IPS-NIHi11 (cell line): ENCODE measurements around the gene WEE2.

Experiments
- DNase-seq: peaks from one replicate; pipeline ENCODE4 v3.0.0; 2012; ENCODE audit warnings: mixed read lengths, low spot score

The WEE2 gene

GRCh38 chr7:141691540-141691939, 16.6 kb upstream of the WEE2 start:
- DNase-seq, result no peak

DNA sequence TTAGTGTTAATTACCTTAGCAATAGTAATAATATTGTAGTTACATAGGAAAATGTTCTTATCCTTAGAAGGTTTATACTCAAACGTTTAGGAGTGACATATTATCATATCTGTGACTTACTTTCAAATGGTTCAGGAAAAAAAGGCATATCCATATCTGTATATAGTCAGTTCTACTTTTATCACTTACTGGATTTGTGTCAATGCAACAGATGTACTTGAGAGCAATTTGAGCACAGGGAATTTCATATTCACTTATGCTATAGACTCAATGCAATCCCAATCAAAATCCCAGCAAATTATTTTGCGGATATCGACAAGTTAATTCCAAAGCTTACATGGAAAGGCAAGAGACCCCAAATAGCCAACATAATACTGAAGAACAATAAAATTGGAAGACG, 16.2 kb upstream of the WEE2 start:
- no peak for DNase-seq

- no peak for DNase-seq
Measured at GRCh38 chr7:141693082-141693481, 15.1 kb upstream of the WEE2 start.

DNA sequence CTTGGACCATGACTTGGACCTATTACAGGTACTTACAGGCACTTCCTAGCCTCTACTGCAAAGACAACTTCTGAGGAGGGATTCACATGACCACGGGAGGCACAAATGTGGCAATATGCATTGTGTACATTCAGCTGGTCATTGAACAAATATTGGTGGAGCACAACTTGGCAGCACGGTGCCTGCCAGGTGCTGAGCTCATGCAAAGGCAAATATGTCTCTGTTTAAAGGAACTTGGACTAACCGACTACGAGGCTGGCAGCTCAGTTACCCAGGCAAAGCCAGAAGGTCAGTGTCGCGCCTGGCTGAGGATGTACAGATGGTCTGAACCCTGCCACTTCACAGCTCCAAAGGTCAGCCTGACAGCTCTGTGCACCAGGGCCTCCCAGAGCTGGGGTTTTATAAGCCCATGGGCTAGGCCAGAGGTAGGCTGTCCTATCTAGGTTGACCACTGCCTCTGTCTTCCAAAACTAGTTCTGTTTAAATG, 12.3 kb upstream of the WEE2 start:
- no peak for DNase-seq

- DNase-seq, result no peak
Measured at GRCh38 chr7:141696348-141696747, 11.8 kb upstream of the WEE2 start.

DNA sequence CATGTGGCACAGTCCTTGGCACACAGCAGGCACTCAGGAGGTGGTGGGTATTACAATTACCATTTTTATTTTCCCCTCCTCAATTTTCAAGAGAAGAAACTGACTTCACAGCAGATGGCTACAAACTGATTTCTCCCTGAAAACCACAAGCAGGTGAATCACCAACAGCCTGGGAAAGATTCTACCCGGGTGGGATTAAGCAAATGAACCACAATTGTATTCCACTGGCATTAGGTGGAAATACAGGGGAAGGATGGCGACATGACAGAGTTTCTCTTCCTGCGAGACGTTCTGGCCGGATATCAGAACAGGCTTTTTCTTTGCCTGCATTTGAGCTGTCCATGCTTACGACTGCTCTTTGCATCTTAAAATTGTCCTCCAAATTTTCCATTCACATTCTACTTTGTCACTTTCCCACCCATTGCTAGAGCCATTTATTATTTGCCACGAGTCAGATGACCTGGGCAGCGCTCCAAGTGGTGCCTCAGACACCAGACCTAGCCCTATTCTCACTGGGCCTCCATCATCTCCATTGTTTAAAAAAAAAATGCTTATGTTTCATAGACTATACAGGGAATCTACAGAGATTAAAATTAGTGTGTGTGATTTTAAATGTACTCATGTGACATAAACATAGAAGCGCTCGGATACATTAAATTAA, 10.8 kb upstream of the WEE2 start:
- no peak for DNase-seq

DNA sequence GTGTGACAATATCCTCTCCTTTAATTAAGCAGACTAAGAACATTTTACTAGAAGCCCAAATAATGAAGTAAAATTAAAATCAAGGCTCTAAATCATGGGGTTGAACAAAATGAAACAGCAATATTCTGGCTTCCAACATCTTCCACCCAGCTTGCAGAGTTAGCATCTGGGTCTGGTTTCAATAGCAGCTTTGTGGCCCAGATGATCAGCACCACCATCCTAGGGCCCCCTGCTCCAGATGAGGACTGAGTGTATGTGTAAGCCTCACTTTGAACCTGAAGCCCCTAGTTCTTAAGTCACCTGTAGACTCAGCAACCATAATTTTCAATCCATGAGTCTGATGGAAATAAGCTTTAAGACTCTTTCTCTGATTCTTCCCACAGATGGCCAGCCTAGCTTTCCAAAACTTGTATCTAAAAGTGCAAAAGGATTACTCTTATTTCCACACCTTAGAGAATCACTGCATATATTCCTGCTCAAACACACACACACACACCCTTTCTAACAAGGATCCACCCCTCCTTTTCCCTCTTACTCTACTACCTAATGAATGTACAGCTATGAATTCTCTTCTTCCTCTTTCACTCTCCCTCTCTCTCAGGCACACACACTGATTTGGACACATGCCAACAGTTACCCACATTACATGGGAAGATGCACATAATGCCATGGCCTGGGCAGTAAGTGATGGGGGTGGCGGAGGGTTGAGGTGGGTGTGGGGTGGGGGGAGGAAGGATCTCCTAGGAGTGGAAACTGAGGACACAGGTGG, 9.7 kb upstream of the WEE2 start:
- no peak for DNase-seq

DNA sequence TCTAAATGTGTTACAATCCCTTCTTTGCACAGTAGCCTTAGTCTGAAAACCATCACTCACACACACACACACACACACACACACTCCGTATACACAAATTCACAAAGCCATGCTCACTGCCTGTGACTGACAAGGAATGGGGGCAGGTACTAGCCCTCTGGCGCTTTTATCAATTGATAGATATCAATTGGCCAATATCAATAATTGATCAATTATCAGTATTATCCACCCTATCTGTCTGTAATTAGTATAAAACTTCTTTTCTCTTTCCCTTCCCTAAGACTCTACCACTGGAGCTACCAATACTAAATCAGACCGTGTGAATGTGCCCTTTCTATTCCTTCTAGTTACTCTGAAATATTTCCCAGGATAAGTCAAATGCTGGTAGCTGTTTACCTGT, 8.3 kb upstream of the WEE2 start:
- DNase-seq, result no peak

- no peak for DNase-seq
Measured at GRCh38 chr7:141700296-141700847, 7.8 kb upstream of the WEE2 start.

DNA sequence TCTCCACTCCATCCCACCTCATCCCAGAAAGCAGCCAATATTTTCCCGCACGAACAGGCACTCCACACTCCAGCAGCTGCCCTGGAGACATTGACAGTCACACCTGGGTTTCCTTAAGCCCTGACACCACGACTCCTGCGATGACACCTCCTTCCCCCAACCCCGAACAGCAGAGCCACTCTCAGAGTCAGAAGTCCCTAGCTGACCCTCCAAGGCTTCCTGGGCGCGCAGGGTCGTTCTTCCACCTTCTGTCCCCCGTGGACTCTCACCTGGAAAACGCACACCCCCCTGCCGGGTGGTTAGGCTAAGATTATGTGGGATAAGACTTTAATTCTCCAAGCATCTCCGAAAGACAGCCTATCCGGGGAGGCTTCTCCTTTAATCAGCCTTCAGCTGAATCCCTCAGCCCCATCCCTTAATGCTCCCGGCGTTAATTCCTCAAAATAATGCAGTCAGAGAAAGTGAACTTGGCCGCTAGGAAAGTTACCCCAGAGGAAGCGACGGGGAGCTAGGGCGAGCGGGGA, 7.2 kb upstream of the WEE2 start:
- no peak for DNase-seq

- DNase-seq, result peak; percentile 79
Measured at GRCh38 chr7:141701489-141702046, 6.6 kb upstream of the WEE2 start.

DNA sequence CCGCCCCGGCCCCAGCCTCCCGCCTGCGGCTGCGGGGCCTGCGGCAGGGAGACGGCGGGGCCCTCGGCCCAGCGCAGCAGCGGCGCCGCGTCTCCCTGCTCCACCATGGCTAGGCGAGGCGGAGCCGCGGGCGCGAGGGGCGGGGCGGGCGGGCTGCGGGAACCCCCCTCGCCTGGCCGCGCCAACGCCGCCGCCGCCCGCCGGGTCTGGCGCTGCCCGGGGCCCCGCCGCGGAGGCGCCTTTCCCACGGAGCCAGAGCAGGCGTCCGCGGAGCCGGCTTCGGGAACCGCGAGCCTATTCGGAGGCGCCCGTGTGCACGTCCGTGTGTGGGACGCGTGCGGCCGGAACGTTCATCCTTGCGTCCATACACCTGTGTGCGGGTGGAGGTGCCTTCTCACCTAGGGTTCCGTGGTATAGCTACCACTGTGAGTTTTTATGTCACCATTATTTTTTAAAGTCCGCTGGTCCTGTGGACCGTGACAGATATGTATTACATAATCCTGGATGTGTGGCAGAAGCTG, 6.0 kb upstream of the WEE2 start, which contains the start of gene DENND11:
Gene DENND11 (minus strand): TSS at position 120 of the 521 bp plus-strand sequence. CDS start 13 bp downstream, at position 107.
- DNase-seq, result peak; percentile 81

DNA sequence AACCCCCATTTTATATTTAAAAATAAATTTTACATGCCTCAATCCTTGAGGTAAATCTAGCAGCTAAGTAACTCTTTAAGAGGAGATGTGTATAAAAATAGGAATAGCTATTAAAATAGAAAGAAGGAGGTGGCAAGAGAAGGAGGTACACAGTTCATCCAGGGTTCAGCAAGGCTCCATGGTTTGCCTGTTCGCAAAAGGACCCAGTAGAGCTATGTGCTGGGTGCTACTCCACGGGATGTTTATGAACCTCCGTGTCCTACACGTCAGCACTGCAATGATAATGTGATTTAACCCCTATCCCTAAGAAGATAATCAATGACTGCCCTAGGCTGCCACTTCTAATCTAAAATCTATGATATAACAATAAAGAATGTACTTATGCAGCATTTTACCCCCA, 5.3 kb upstream of the WEE2 start:
- DNase-seq, result no peak

DNA sequence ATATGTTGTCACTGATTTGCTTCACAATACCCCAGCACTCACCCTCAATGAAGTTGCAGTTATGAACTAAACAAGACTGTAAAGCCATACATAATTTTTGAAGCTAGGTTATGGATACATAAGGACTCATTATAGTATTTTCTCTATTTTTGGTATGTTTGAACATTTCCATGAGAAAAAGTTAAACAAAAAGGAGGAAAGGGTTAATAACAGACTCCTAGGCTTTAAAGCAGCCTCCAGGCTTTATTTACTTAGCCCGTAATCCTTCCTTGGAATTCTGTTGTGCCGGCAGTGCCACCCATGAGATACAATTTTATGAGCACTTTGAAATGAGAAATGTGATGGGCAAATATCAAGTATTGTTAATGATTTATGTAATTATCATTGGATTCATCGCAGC, 4.0 kb upstream of the WEE2 start:
- no peak for DNase-seq

GRCh38 chr7:141704741-141705140, 3.4 kb upstream of the WEE2 start:
- DNase-seq, result no peak

DNA sequence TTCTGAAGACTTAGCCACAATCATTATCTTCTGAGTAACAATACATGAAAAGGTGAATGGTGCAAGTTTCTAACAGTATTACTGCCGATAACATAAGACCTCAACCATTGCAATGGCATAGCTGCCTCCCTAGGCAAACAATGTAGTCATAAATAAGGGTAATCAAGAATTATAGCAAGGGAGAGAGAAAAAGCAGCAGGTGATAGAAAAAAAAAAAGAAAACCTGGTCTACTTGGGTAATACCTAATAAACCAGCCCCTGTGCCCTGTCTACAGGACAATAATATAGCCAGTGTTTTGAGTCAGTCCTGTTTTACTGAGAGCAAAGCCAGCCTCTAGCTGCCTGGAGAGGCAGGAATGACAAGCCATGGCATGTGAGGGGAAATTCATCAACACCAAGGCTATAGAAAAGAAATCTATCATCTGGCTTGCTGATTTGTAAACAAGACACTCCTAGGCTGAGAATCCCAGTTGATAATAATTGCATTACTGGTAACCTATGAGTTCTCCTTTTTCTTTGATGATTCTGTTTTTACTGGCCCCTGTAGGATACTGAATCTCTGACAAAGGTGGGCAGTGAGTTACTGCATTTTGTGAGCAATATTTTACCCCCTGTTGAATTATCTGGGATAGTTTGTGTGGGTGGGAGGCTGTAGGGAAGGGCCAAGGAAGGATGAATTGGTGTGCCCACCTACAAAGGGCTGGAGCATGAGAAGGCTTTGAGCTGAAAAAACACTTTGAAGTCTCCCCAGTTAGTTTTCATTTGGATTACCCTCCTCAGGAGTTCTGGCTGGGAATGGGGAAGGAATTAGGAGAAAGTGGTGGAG, 1.7 kb upstream of the WEE2 start:
- DNase-seq, result no peak

DNA sequence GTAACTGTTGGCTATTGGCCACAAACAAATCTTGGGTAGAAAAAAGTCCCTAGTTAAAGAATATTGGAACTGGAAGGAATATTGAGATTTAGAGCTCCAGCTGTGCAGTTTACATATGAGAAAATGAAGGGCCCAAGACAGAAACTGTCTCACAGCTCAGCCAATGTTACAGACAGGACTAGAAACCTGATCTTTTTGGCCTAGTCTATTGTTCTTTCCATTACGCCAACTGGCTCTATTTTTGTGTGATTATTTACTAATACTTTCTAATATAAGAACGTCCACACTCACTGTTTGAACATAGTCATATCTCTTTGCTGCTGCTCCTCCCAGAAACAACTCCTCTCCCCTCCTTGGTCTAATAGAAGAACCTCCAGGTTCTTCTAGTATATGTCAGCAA, 1.2 kb downstream of the WEE2 start:
- no peak for DNase-seq

DNA sequence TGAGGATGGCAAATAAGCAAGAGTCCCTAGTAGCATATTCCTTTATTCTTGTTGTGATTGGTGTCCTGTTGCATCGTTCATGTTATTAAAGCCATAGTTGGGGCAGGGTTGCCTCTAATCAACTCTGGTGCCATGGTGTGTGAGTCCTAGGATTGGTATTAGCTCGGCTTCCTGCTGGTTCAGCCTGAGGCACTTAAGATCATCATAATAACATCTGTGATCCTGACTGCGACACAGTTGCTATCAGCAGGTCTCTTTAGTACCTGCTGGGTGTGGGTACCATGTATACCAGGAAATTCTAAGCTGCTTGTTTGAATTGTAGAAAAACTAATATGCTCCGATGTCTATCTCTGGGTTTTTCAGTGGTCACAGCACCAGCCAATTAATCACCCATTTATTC, 1.6 kb downstream of the WEE2 start:
- DNase-seq, result no peak

GRCh38 chr7:141710301-141710700, 2.1 kb downstream of the WEE2 start:
- DNase-seq, result no peak

GRCh38 chr7:141712603-141713255, 4.6 kb downstream of the WEE2 start:
- DNase-seq, result no peak

GRCh38 chr7:141713890-141714289, 5.7 kb downstream of the WEE2 start:
- DNase-seq, result no peak
